A549 (cell line): ENCODE results near the gene R3HDML. TPM values are rescaled to one million over a fixed set of nuclear protein-coding genes. Genes with fewer than 3 reads are reported as not detected.
A peak's percentile ranks its signal among the peaks of the same experiment; 100 is the strongest.

Source experiments
- ATAC-seq, 2 experiments: fragments of 200-7000 bp in 1 of 2; fragments of >200 bp in 1 of 2; cut with Nextera tagmentation in 1 of 2; cut with Tn5 transposase in 1 of 2; 3 replicates each; pipeline versions ENCODE4 v1.8.0 to v1.9.1; 2018 to 2020; ENCODE audit warnings: mild to moderate bottlenecking in 1 of 2, moderate library complexity in 1 of 2
- CTCF ChIA-PET: fragments of 300-600 bp; sonication (Branson Sonifier 250); formaldehyde crosslinking; extraction: SDS; loops from one replicate; lab custom pipeline; 2021; ENCODE audit warnings: antibody characterized with exemption, inconsistent platforms; lab: Yijun Ruan, JAX
- POLR2A ChIA-PET: fragments of 350-600 bp; formaldehyde crosslinking; extraction: SDS; loops from one replicate; lab custom pipeline; 2021; ENCODE audit warnings: antibody characterized with exemption, inconsistent platforms; lab: Yijun Ruan, JAX
- DNase-seq, 2 experiments: peaks; one replicate each; pipeline versions ENCODE4 v3.0.0 to v3.0.0-alpha.2; 2011 to 2016; ENCODE audit warnings: low read depth in 1 of 2, low spot score in 1 of 2
- FAIRE-seq: peaks from 2 replicates; lab custom pipeline; 2011; peaks lifted over from hg19 to GRCh38; lab: Jason Lieb, UNC
- H3K27ac ChIP-seq, 2 experiments: fragments of >200 bp; sonication (Bioruptor Twin); formaldehyde crosslinking; 3 replicates each; pipeline ENCODE4 v1.5.1; 2016 to 2017
- H3K4me1 ChIP-seq: fragments of >200 bp; sonication (Bioruptor Twin); formaldehyde crosslinking; 3 replicates; pipeline ENCODE4 v1.6.1; 2016
- H3K4me2 ChIP-seq: fragments of >200 bp; sonication (Bioruptor Twin); formaldehyde crosslinking; 3 replicates; pipeline ENCODE4 v1.6.1; 2016
- H3K4me3 ChIP-seq: fragments of >200 bp; sonication (Bioruptor Twin); formaldehyde crosslinking; 3 replicates; pipeline ENCODE4 v1.5.1; 2016
- H3K9me3 ChIP-seq: fragments of >200 bp; sonication (Bioruptor Twin); formaldehyde crosslinking; 3 replicates; pipeline ENCODE4 v1.6.1; 2016
- BHLHE40 ChIP-seq: IDR thresholded peaks from 2 replicates; pipeline ENCODE4 v1.6.1; 2012; ENCODE audit warnings: low read depth, low read length, inconsistent platforms
- CBX2 ChIP-seq: fragments of 200-600 bp; sonication (generic); IDR thresholded peaks from 2 replicates; pipeline ENCODE4 v1.6.1; 2016; ENCODE audit warnings: low read depth, mild to moderate bottlenecking, borderline replicate concordance
- CEBPB ChIP-seq, 2 experiments: fragments of >200 bp in 1 of 2; sonication (Bioruptor Twin) in 1 of 2; formaldehyde crosslinking in 1 of 2; IDR thresholded peaks; 2 replicates each; pipeline ENCODE4 v1.6.1; 2012 to 2016
- CHD2 ChIP-seq: fragments of 150-350 bp; IDR thresholded peaks from 2 replicates; pipeline ENCODE4 v1.6.1; 2014; ENCODE audit warnings: low read length; ENCODE audit not compliant: partially characterized antibody
- CHD4 ChIP-seq: fragments of 200-600 bp; sonication (generic); IDR thresholded peaks from 2 replicates; pipeline ENCODE4 v1.6.1; 2016; ENCODE audit warnings: antibody characterized with exemption, mild to moderate bottlenecking, borderline replicate concordance
- EHF ChIP-seq: fragments of 250-450 bp; sonication (Bioruptor Pico); IDR thresholded peaks from 2 replicates; pipeline ENCODE4 v1.5.0; 2020; ENCODE audit warnings: mild to moderate bottlenecking
- EHMT2 ChIP-seq: fragments of 200-600 bp; sonication (generic); IDR thresholded peaks from 2 replicates; pipeline ENCODE4 v1.6.1; 2016; ENCODE audit warnings: antibody characterized with exemption, low read depth, mild to moderate bottlenecking, moderate library complexity
- EP300 ChIP-seq, 2 experiments: fragments of >200 bp; sonication (Bioruptor Twin); formaldehyde crosslinking; IDR thresholded peaks; 2 replicates in 1 of 2; 3 replicates in 1 of 2; pipeline ENCODE4 v1.6.1; 2016 to 2017
- ESRRA ChIP-seq: fragments of 150-350 bp; IDR thresholded peaks from 2 replicates; pipeline ENCODE4 v1.6.1; 2014; ENCODE audit warnings: mild to moderate bottlenecking, low read length, borderline replicate concordance
- FOSB ChIP-seq: fragments of 250-450 bp; sonication (Bioruptor Pico); IDR thresholded peaks from 2 replicates; pipeline ENCODE4 v1.5.0; 2020; ENCODE audit warnings: mild to moderate bottlenecking, moderate library complexity
- FOXS1 ChIP-seq: fragments of 250-450 bp; sonication (Bioruptor Pico); IDR thresholded peaks from 2 replicates; pipeline ENCODE4 v1.5.0; 2020; ENCODE audit warnings: mild to moderate bottlenecking, moderate library complexity
- GATA3 ChIP-seq: IDR thresholded peaks from 2 replicates; pipeline ENCODE4 v1.6.1; 2012; ENCODE audit warnings: borderline replicate concordance
- HDAC2 ChIP-seq: fragments of 200-600 bp; sonication (generic); IDR thresholded peaks from 2 replicates; pipeline ENCODE4 v1.6.1; 2016
- JUN ChIP-seq, 2 experiments: fragments of >200 bp; sonication (Bioruptor Twin); formaldehyde crosslinking; IDR thresholded peaks; 2 replicates in 1 of 2; 3 replicates in 1 of 2; pipeline ENCODE4 v1.6.1; 2016 to 2017
- JUNB ChIP-seq: fragments of >200 bp; sonication (Bioruptor Twin); formaldehyde crosslinking; IDR thresholded peaks from 2 replicates; pipeline ENCODE4 v1.6.1; 2016
- KDM5A ChIP-seq: fragments of 200-600 bp; sonication (generic); IDR thresholded peaks from 2 replicates; pipeline ENCODE4 v1.6.1; 2016; ENCODE audit warnings: antibody characterized with exemption, mild to moderate bottlenecking
- MAZ ChIP-seq: fragments of 150-350 bp; IDR thresholded peaks from 2 replicates; pipeline ENCODE4 v1.6.1; 2014; ENCODE audit warnings: antibody characterized with exemption, low read depth, low read length, borderline replicate concordance
- NPAS2 ChIP-seq: fragments of 250-450 bp; sonication (Bioruptor Pico); IDR thresholded peaks from 2 replicates; pipeline ENCODE4 v1.8.0; 2022; ENCODE audit warnings: mild to moderate bottlenecking, moderate library complexity, borderline replicate concordance
- POLR2A ChIP-seq: IDR thresholded peaks from 2 replicates; pipeline ENCODE4 v1.6.1; 2012; ENCODE audit warnings: mild to moderate bottlenecking, low read length
- RAD21 ChIP-seq, 2 experiments: fragments of >200 bp in 1 of 2; sonication (Bioruptor Twin) in 1 of 2; formaldehyde crosslinking in 1 of 2; IDR thresholded peaks in 1 of 2; conservative IDR thresholded peaks in 1 of 2; 2 replicates in 1 of 2; 3 replicates in 1 of 2; pipeline ENCODE4 v1.6.1; 2012 to 2018; ENCODE audit warnings: inconsistent platforms in 1 of 2
- RARB ChIP-seq: fragments of 250-450 bp; sonication (Bioruptor Pico); IDR thresholded peaks from 2 replicates; pipeline ENCODE4 v1.8.0; 2021; ENCODE audit warnings: mild to moderate bottlenecking, moderate library complexity
- RCOR1 ChIP-seq: fragments of 150-350 bp; IDR thresholded peaks from 2 replicates; pipeline ENCODE4 v1.6.1; 2014; ENCODE audit warnings: antibody characterized with exemption, low read length, low read depth
- TFCP2L1 ChIP-seq: fragments of 250-450 bp; sonication (Bioruptor Pico); IDR thresholded peaks from 2 replicates; pipeline ENCODE4 v1.5.0; 2021; ENCODE audit warnings: mild to moderate bottlenecking
- TP53 ChIP-seq: fragments of 250-450 bp; sonication (Bioruptor Pico); IDR thresholded peaks from 2 replicates; pipeline ENCODE4 v1.5.0; 2021; ENCODE audit warnings: mild to moderate bottlenecking, moderate library complexity
- ZFP36 ChIP-seq: fragments of 450-650 bp; IDR thresholded peaks from 2 replicates; pipeline ENCODE4 v1.6.1; 2014; ENCODE audit warnings: borderline replicate concordance; ENCODE audit not compliant: partially characterized antibody
- WGBS: methylation state at CpG from one replicate; pipeline ENCODE4 v1.1.6; 2017; ENCODE audit errors: missing lambda C conversion rate; 5-methylcytosine and 5-hydroxymethylcytosine counted together
- polyA plus RNA-seq, 4 experiments: library from polyadenylated mRNA; depleted of rRNA in 3 of 4; stranded (reverse); fragments of >200 nt; fragmentation: RNase III in 1 of 4; extraction: RNeasy Plus Mini Kit Qiagen cat#74134 plus additional on column Dnase treatment in 1 of 4; gene quantifications; 2 replicates in 3 of 4; 3 replicates in 1 of 4; pipeline ENCODE4 v1.2.3, GENCODE V29; 2011 to 2017
- TF ChIP-seq, protein P1 (sequence below): fragments of 200-600 bp; sonication (generic); IDR thresholded peaks from 2 replicates; pipeline ENCODE4 v1.6.1; 2016; ENCODE audit warnings: antibody characterized with exemption, mild to moderate bottlenecking, moderate library complexity
- TF ChIP-seq, protein P2 (sequence below): fragments of >200 bp; sonication (Bioruptor Twin); formaldehyde crosslinking; IDR thresholded peaks from 3 replicates; pipeline ENCODE4 v1.5.1; 2016
- TF ChIP-seq, protein P3 (sequence below): IDR thresholded peaks from 2 replicates; pipeline ENCODE4 v1.6.1; 2012
- TF ChIP-seq, protein P4 (sequence below): fragments of >200 bp; sonication (Bioruptor Twin); formaldehyde crosslinking; IDR thresholded peaks from 2 replicates; pipeline ENCODE4 v1.6.1; 2016
- TF ChIP-seq, protein P5 (sequence below): fragments of 250-450 bp; sonication (Bioruptor Pico); IDR thresholded peaks from 2 replicates; pipeline ENCODE4 v1.5.0; 2020; ENCODE audit warnings: low read depth, mild to moderate bottlenecking, moderate library complexity
- TF ChIP-seq, protein P6 (sequence below): IDR thresholded peaks from 2 replicates; pipeline ENCODE4 v1.6.1; 2012; ENCODE audit warnings: low read depth, borderline replicate concordance

The R3HDML gene
- polyA plus RNA-seq, 2 of the 4 experiments (the other 2 are of a cell fraction) = 0.96 to 1.2 TPM

DNA sequence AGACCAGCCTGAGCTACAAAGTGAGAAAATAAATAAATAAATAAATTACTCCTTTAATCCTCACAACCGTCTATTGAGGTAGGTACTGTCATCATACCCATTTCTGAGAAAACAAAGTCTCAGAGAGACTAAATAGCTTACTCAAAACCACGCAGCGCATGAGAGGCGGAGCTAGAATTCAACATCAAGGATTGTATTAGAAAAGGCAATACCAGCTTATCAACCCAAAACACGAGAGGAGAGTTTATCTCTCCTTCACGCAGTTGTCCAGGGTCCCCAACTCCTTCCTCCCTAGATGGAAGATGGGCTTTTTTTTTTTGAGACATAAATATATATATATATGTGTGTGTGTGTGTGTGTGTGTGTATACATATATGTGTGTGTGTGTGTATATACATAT lies 30.9 kb downstream of the R3HDML start:
- H3K9me3 ChIP-seq = no peaks in the 10 kb centered on the region
- ATAC-seq (no peak), DNase-seq (no peak), FAIRE-seq (no peak)
- TF ChIP-seq TP53 (CRISPR knock-in tag) = no peak
- TF ChIP-seq, protein P1, sequence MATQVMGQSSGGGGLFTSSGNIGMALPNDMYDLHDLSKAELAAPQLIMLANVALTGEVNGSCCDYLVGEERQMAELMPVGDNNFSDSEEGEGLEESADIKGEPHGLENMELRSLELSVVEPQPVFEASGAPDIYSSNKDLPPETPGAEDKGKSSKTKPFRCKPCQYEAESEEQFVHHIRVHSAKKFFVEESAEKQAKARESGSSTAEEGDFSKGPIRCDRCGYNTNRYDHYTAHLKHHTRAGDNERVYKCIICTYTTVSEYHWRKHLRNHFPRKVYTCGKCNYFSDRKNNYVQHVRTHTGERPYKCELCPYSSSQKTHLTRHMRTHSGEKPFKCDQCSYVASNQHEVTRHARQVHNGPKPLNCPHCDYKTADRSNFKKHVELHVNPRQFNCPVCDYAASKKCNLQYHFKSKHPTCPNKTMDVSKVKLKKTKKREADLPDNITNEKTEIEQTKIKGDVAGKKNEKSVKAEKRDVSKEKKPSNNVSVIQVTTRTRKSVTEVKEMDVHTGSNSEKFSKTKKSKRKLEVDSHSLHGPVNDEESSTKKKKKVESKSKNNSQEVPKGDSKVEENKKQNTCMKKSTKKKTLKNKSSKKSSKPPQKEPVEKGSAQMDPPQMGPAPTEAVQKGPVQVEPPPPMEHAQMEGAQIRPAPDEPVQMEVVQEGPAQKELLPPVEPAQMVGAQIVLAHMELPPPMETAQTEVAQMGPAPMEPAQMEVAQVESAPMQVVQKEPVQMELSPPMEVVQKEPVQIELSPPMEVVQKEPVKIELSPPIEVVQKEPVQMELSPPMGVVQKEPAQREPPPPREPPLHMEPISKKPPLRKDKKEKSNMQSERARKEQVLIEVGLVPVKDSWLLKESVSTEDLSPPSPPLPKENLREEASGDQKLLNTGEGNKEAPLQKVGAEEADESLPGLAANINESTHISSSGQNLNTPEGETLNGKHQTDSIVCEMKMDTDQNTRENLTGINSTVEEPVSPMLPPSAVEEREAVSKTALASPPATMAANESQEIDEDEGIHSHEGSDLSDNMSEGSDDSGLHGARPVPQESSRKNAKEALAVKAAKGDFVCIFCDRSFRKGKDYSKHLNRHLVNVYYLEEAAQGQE = no peak
- no peak for TF ChIP-seq ESRRA
- TF ChIP-seq CEBPB (IDR thresholded peaks at IDR 0.05) = no peak
- TF ChIP-seq FOSB (CRISPR knock-in tag) = no peak
- TF ChIP-seq, protein P2, sequence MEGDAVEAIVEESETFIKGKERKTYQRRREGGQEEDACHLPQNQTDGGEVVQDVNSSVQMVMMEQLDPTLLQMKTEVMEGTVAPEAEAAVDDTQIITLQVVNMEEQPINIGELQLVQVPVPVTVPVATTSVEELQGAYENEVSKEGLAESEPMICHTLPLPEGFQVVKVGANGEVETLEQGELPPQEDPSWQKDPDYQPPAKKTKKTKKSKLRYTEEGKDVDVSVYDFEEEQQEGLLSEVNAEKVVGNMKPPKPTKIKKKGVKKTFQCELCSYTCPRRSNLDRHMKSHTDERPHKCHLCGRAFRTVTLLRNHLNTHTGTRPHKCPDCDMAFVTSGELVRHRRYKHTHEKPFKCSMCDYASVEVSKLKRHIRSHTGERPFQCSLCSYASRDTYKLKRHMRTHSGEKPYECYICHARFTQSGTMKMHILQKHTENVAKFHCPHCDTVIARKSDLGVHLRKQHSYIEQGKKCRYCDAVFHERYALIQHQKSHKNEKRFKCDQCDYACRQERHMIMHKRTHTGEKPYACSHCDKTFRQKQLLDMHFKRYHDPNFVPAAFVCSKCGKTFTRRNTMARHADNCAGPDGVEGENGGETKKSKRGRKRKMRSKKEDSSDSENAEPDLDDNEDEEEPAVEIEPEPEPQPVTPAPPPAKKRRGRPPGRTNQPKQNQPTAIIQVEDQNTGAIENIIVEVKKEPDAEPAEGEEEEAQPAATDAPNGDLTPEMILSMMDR = no peak
- no peak for TF ChIP-seq RAD21 (conservative IDR thresholded peaks at IDR 0.05 in 1 of 2, IDR thresholded peaks at IDR 0.05 in 1 of 2)
- TF ChIP-seq BHLHE40 = no peak
- no peak for TF ChIP-seq MAZ
- no peak for TF ChIP-seq FOXS1 (CRISPR knock-in tag)
- no peak for TF ChIP-seq EP300 (IDR thresholded peaks at IDR 0.05)
- no peak for TF ChIP-seq EHMT2
- TF ChIP-seq HDAC2 = no peak
- TF ChIP-seq EHF (CRISPR knock-in tag) = no peak
- TF ChIP-seq RARB (CRISPR knock-in tag) = no peak
- TF ChIP-seq POLR2A = no peak
- TF ChIP-seq JUNB = no peak
- TF ChIP-seq, protein P3, sequence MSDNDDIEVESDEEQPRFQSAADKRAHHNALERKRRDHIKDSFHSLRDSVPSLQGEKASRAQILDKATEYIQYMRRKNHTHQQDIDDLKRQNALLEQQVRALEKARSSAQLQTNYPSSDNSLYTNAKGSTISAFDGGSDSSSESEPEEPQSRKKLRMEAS = no peak
- TF ChIP-seq ZFP36 = no peak
- TF ChIP-seq, protein P4, sequence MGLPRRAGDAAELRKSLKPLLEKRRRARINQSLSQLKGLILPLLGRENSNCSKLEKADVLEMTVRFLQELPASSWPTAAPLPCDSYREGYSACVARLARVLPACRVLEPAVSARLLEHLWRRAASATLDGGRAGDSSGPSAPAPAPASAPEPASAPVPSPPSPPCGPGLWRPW = no peak
- ChIA-PET POLR2A (no interaction called here), CTCF (interaction anchor here (0.6 to 9.4 kb wide), 9 partner anchors 9 to 247 kb away, joined by 3 to 81 read pairs (median 3); partner anchors contain the start of gene HNF4A)
- WGBS = 97% methylated on average over 6 of the region's 6 CpGs
- H3K4me1 ChIP-seq = peaks cover 57% of the 10 kb centered on the region
- H3K4me3 ChIP-seq = no peak overlapping the region
- no peak overlapping the region for H3K4me2 ChIP-seq
- no peak overlapping the region for H3K27ac ChIP-seq

DNA sequence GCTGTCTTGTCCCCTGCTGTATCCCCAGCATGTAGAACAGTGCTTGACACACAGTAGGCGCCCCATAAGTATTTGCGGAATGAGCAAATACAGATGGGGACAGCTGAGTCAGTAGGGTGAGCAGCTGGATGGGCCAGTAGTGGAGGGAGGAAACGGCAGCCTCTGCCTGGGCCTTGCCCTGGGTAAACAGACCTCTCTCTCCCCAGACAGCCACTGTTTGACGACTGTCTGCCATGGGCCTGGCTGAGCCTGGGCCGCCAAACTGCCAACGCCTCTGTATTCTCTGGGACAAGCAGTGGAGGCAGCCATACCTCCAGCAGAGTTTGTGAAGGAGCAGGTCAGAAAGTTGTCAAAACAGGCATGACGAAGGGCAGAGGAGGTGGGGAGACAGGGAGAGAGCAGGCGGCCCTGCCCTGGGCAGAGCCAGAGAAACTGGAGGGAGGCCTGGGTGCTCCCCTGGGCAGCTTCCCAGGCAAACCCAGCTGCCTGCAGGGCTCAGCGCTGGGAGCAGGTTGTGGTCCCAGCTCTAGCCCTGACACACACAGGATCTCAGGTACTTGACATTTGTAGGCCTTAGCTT lies 33.9 kb downstream of the R3HDML start:
- CTCF ChIA-PET = interaction anchor here (0.8 to 9.4 kb wide), 10 partner anchors 9 to 313 kb away, joined by 3 to 81 read pairs (median 6); partner anchors contain the start of gene FITM2
- peak overlapping the region; percentile 90 to 95 for H3K27ac ChIP-seq
- FAIRE-seq (peak; percentile 73), ATAC-seq (peak; percentile 99 to 100), DNase-seq (peak; percentile 90 to 97)
- H3K4me3 ChIP-seq = no peak overlapping the region
- POLR2A ChIA-PET = no interaction called here
- H3K9me3 ChIP-seq = no peaks in the 10 kb centered on the region
- peak overlapping the region; percentile 66 for H3K4me2 ChIP-seq
- H3K4me1 ChIP-seq = peaks cover 61% of the 10 kb centered on the region
- WGBS = 7% methylated on average over 7 of the region's 9 CpGs
- TF ChIP-seq JUNB = peak; percentile 53
- no peak for TF ChIP-seq RCOR1
- TF ChIP-seq EP300 (IDR thresholded peaks at IDR 0.05) = peak; percentile 72
- TF ChIP-seq, protein P5, sequence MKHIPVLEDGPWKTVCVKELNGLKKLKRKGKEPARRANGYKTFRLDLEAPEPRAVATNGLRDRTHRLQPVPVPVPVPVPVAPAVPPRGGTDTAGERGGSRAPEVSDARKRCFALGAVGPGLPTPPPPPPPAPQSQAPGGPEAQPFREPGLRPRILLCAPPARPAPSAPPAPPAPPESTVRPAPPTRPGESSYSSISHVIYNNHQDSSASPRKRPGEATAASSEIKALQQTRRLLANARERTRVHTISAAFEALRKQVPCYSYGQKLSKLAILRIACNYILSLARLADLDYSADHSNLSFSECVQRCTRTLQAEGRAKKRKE (CRISPR knock-in tag) = peak; percentile 24; the same call in 1 of the 2 replicates
- no peak for TF ChIP-seq ZFP36
- 0 out of 2 replicates have a peak, but pooled peaks have one; percentile 12 for TF ChIP-seq TFCP2L1 (CRISPR knock-in tag)
- peak; percentile 89 for TF ChIP-seq GATA3
- TF ChIP-seq KDM5A = no peak
- TF ChIP-seq, protein P6, sequence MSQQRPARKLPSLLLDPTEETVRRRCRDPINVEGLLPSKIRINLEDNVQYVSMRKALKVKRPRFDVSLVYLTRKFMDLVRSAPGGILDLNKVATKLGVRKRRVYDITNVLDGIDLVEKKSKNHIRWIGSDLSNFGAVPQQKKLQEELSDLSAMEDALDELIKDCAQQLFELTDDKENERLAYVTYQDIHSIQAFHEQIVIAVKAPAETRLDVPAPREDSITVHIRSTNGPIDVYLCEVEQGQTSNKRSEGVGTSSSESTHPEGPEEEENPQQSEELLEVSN = no peak
- no peak for TF ChIP-seq CHD2
- TF ChIP-seq JUN (IDR thresholded peaks at IDR 0.05) = peak; percentile 69 to 70; a peak in 2 of 5 replicates
- TF ChIP-seq RAD21 (conservative IDR thresholded peaks at IDR 0.05 in 1 of 2, IDR thresholded peaks at IDR 0.05 in 1 of 2) = peak in 1 of 2 experiments; percentile 18; a peak in 2 of 5 replicates
- TF ChIP-seq NPAS2 (CRISPR knock-in tag) = no peak
- no peak for TF ChIP-seq CBX2
- TF ChIP-seq CHD4 = no peak
